ENCODE data around the gene LSMEM2. TPM values are rescaled to one million over a fixed set of nuclear protein-coding genes. Genes with fewer than 3 reads are reported as not detected.

Gene LSMEM2
- total RNA-seq, 2 donors from 2014 or later: not detected

DNA sequence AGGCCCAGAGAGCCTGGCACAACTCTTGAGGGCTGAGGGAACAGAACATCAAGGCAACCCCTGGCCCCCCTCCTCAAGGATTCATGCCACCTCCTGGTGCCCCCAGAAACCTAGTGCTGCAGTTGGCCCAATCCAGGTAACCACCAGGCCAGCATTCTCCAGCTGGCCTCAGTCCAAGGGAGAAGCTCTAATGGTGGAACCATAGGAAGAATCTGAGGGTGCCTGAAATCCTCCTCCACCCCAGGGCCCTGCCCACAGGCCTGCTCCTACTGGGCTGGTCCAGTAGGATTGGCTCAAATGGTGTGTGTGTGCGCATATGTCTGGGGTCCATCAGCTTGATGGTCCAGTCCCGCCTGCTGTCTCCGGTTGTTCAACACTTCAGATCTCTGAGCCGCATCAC, 35.9 kb downstream of the LSMEM2 start:
- no peak overlapping the region for H3K27ac ChIP-seq
- peaks cover 4% of the 10 kb centered on the region for H3K36me3 ChIP-seq
- no peak for ATAC-seq (ENCODE audit: insufficient number of reproducible peaks, low FRiP score, low read depth)
- no peaks in the 10 kb centered on the region for H3K27me3 ChIP-seq (replicated peaks; ENCODE audit: insufficient read depth)
- DNase-seq (ENCODE audit: low spot score): no peak
- peaks cover 11 to 21% of the 10 kb centered on the region in 2 donors for H3K4me1 ChIP-seq (ENCODE audit: control insufficient read depth in 1 of 2, low read depth in 2 of 2)
- no peaks in the 10 kb centered on the region for H3K9me3 ChIP-seq
- TF ChIP-seq, protein P1, sequence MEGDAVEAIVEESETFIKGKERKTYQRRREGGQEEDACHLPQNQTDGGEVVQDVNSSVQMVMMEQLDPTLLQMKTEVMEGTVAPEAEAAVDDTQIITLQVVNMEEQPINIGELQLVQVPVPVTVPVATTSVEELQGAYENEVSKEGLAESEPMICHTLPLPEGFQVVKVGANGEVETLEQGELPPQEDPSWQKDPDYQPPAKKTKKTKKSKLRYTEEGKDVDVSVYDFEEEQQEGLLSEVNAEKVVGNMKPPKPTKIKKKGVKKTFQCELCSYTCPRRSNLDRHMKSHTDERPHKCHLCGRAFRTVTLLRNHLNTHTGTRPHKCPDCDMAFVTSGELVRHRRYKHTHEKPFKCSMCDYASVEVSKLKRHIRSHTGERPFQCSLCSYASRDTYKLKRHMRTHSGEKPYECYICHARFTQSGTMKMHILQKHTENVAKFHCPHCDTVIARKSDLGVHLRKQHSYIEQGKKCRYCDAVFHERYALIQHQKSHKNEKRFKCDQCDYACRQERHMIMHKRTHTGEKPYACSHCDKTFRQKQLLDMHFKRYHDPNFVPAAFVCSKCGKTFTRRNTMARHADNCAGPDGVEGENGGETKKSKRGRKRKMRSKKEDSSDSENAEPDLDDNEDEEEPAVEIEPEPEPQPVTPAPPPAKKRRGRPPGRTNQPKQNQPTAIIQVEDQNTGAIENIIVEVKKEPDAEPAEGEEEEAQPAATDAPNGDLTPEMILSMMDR (IDR thresholded peaks at IDR 0.05): no peak
- no peak overlapping the region for H3K4me3 ChIP-seq

DNA sequence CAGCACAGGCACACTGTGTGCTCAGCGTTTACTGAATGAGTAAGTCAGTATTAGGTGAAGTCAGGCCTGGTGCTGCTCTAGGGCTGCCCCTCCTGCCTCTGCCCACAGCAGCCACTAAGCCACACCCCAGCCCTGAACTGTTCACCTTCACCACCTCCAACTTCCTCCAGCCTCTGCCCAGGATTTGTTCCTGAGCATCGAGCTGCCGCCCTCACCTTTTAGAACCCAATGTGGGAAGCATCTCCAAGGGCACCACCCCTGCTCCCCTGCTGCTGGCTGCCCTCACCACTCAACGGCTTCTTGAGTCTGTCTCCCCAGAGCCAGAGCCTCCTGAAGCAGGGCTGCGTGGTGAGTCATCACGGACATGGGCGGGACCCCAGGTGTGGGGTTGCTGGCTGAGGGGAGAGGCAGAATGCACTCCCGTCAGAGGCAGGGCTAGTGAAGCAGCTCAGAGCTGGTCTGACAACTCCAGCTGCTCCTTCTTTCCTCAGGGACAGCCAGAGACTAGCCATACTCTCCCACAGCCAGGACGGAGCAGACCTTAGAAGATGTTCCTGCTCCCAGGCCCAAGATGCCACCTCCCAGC, 37.9 kb downstream of the LSMEM2 start:
- H3K36me3 ChIP-seq: peaks cover 4% of the 10 kb centered on the region
- TF ChIP-seq, protein P1 (IDR thresholded peaks at IDR 0.05): no peak
- ATAC-seq (ENCODE audit: insufficient number of reproducible peaks, low FRiP score, low read depth) (no peak), DNase-seq (ENCODE audit: low spot score) (no peak)
- peaks cover 18 to 31% of the 10 kb centered on the region in 2 donors for H3K4me1 ChIP-seq (ENCODE audit: control insufficient read depth in 1 of 2, low read depth in 2 of 2)
- H3K27ac ChIP-seq: no peak overlapping the region
- H3K9me3 ChIP-seq: no peaks in the 10 kb centered on the region
- no peak overlapping the region for H3K4me3 ChIP-seq
- H3K27me3 ChIP-seq (replicated peaks; ENCODE audit: insufficient read depth): no peaks in the 10 kb centered on the region

DNA sequence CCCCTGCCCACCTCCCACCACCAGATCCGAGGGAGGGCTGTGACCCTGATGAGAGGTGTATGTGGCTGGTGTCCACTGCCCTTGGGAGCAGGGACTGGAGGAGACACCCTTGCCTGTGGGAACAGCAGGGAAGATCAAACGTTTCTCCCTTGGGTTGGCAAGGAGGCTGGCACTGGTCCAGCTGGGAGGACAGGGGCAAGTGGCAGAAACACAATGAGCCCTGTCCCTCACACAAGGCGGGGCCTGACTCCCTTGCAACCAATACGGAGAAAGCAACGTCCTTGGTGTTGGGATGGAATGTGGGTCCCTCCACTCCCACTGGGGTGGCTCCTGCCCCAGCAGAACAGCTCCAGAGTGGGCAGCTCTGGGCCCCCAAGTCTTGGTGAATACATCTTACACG, 38.4 kb downstream of the LSMEM2 start:
- Histone ChIP-seq H3K4me3 (no peak overlapping the region), H3K36me3 (peaks cover 4% of the 10 kb centered on the region), H3K4me1 (ENCODE audit: control insufficient read depth in 1 of 2, low read depth in 2 of 2) (peaks cover 22 to 37% of the 10 kb centered on the region in 2 donors)

DNA sequence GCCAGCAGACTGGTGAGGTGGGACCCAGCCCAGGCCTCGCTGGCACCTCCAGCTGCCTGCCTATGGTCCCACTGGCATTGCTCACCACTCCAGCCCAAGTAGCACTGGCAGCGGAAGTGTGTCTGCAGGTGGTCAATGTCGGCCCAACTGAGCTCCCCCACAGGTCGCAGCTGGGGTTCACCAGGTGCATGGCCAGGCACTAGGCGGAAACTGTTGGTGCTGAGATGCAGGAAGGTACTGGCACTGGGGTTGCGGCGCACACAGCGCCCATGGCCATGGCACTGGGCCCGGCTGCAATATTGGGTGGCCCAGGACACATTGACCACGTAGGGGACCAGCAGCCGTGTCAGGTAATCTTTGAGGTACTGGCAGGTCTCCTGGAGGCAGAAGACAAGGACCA, 39.3 kb downstream of the LSMEM2 start:
- Histone ChIP-seq H3K9me3 (no peaks in the 10 kb centered on the region), H3K4me3 (no peak overlapping the region), H3K36me3 (peaks cover 4% of the 10 kb centered on the region), H3K27me3 (replicated peaks; ENCODE audit: insufficient read depth) (no peaks in the 10 kb centered on the region), H3K27ac (no peak overlapping the region), H3K4me1 (ENCODE audit: control insufficient read depth in 1 of 2, low read depth in 2 of 2) (peaks cover 26 to 39% of the 10 kb centered on the region in 2 donors)
- ATAC-seq (ENCODE audit: insufficient number of reproducible peaks, low FRiP score, low read depth) (no peak), DNase-seq (ENCODE audit: low spot score) (no peak)
- TF ChIP-seq, protein P1 (IDR thresholded peaks at IDR 0.05): no peak

More for the DNA sequence above, 38.4 kb downstream of the LSMEM2 start:
- Histone ChIP-seq H3K27me3 (replicated peaks; ENCODE audit: insufficient read depth) (no peaks in the 10 kb centered on the region), H3K9me3 (no peaks in the 10 kb centered on the region), H3K27ac (no peak overlapping the region)
- DNase-seq (ENCODE audit: low spot score) (no peak), ATAC-seq (ENCODE audit: insufficient number of reproducible peaks, low FRiP score, low read depth) (no peak)
- TF ChIP-seq, protein P1 (IDR thresholded peaks at IDR 0.05): no peak

DNA sequence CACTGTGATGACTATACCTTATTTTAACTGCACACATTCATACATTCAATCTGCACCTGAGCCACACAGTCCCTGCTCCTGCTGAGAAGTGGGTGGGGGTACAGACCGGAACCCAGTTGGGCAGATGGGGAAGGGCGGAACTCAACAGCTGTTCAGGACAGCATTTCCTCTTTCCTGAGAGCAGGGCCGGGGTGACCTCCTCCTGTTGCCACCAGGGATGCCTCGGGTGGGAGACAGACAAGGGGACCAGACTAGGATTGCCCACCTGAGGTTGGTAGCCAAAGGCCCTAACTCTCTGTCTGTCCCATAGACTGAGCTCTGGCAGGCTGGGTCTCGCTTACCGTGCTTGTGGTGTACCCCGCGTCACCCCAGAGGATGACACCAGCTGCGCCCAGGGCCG, 39.7 kb downstream of the LSMEM2 start:
- ATAC-seq (ENCODE audit: insufficient number of reproducible peaks, low FRiP score, low read depth): no peak

More for the DNA sequence above, 39.7 kb downstream of the LSMEM2 start:
- no peak overlapping the region for H3K4me3 ChIP-seq
- DNase-seq (ENCODE audit: low spot score): no peak
- peaks cover 26 to 39% of the 10 kb centered on the region in 2 donors for H3K4me1 ChIP-seq (ENCODE audit: control insufficient read depth in 1 of 2, low read depth in 2 of 2)
- no peak overlapping the region for H3K27ac ChIP-seq
- TF ChIP-seq, protein P1 (IDR thresholded peaks at IDR 0.05): no peak
- H3K27me3 ChIP-seq (replicated peaks; ENCODE audit: insufficient read depth): no peaks in the 10 kb centered on the region
- H3K36me3 ChIP-seq: peaks cover 4% of the 10 kb centered on the region
- no peaks in the 10 kb centered on the region for H3K9me3 ChIP-seq

Data from thoracic aorta (tissue), 2 donors.